ENCODE data around the gene CUL9.

Gene CUL9

GRCh38 chr6:43223175-43223574, 41.2 kb downstream of the CUL9 start:
- no peak for TF ChIP-seq CTCF (IDR thresholded peaks at IDR 0.05)

GRCh38 chr6:43226192-43226851, 44.3 kb downstream of the CUL9 start:
- Histone ChIP-seq H3K36me3 (peaks cover 39% of the 10 kb centered on the region), H3K4me1 (ENCODE audit: control insufficient read depth in 1 of 2, insufficient read depth in 1 of 2, low read depth in 1 of 2, low read length in 1 of 2) (peaks cover 7 to 11% of the 10 kb centered on the region in 2 experiments), H3K27me3 (peaks cover 32% of the 10 kb centered on the region), H3K27ac (no peak overlapping the region), H3K9me3 (no peaks in the 10 kb centered on the region), H3K4me3 (ENCODE audit: low read depth in 1 of 2, low read length in 1 of 2) (no peak overlapping the region)
- no peak for TF ChIP-seq CTCF (IDR thresholded peaks at IDR 0.05)

More at GRCh38 chr6:43223175-43223574, 41.2 kb downstream of the CUL9 start:
- Histone ChIP-seq H3K27ac (no peak overlapping the region), H3K27me3 (peaks cover under 1% of the 10 kb centered on the region), H3K4me1 (ENCODE audit: control insufficient read depth in 1 of 2, insufficient read depth in 1 of 2, low read depth in 1 of 2, low read length in 1 of 2) (no peaks in the 10 kb centered on the region), H3K36me3 (peaks cover 66% of the 10 kb centered on the region), H3K9me3 (no peaks in the 10 kb centered on the region), H3K4me3 (ENCODE audit: low read depth in 1 of 2, low read length in 1 of 2) (no peak overlapping the region)

GRCh38 chr6:43228951-43229802, 47.2 kb downstream of the CUL9 start, which contains the start of gene DNPH1:
Gene DNPH1, minus strand, starts transcription at chr6:43229481. Its CDS starts 25 bp downstream, at chr6:43229456.
- H3K27me3 ChIP-seq = peaks cover 48% of the 10 kb centered on the region
- no peaks in the 10 kb centered on the region for H3K9me3 ChIP-seq
- H3K36me3 ChIP-seq = peaks cover 10% of the 10 kb centered on the region
- H3K27ac ChIP-seq = no peak within 1 kb of the TSS
- TF ChIP-seq CTCF (IDR thresholded peaks at IDR 0.05) = peak; percentile 79
- peaks cover 7 to 11% of the 10 kb centered on the region in 2 experiments for H3K4me1 ChIP-seq (ENCODE audit: control insufficient read depth in 1 of 2, insufficient read depth in 1 of 2, low read depth in 1 of 2, low read length in 1 of 2)
- H3K4me3 ChIP-seq (ENCODE audit: low read depth in 1 of 2, low read length in 1 of 2) = peak within 1 kb of the TSS; percentile 57 to 61

GRCh38 chr6:43229803-43230620, 48.0 kb downstream of the CUL9 start:
- peaks cover 7 to 11% of the 10 kb centered on the region in 2 experiments for H3K4me1 ChIP-seq (ENCODE audit: control insufficient read depth in 1 of 2, insufficient read depth in 1 of 2, low read depth in 1 of 2, low read length in 1 of 2)
- H3K36me3 ChIP-seq = peaks cover 4% of the 10 kb centered on the region
- TF ChIP-seq CTCF (IDR thresholded peaks at IDR 0.05) = no peak
- no peak overlapping the region for H3K27ac ChIP-seq
- H3K27me3 ChIP-seq = peaks cover 49% of the 10 kb centered on the region
- H3K9me3 ChIP-seq = no peaks in the 10 kb centered on the region
- H3K4me3 ChIP-seq (ENCODE audit: low read depth in 1 of 2, low read length in 1 of 2) = peak overlapping the region; percentile 57 to 61

GRCh38 chr6:43231053-43231452, 49.1 kb downstream of the CUL9 start:
- Histone ChIP-seq H3K4me1 (ENCODE audit: control insufficient read depth in 1 of 2, insufficient read depth in 1 of 2, low read depth in 1 of 2, low read length in 1 of 2) (peaks cover 7 to 11% of the 10 kb centered on the region in 2 experiments), H3K27ac (no peak overlapping the region), H3K9me3 (no peaks in the 10 kb centered on the region), H3K36me3 (no peaks in the 10 kb centered on the region), H3K4me3 (ENCODE audit: low read depth in 1 of 2, low read length in 1 of 2) (no peak overlapping the region), H3K27me3 (peaks cover 59% of the 10 kb centered on the region)
- no peak for TF ChIP-seq CTCF (IDR thresholded peaks at IDR 0.05)
